Measurements from ENCODE around the gene EGFL7. TPM values are rescaled to one million over a fixed set of nuclear protein-coding genes. Genes with fewer than 3 reads are reported as not detected.

Gene EGFL7
- total and polyA plus RNA-seq, 10 of the 15 experiments (the other 5 are each of a cell fraction or from before 2014, with no cell fraction given), result 0.06 to 0.46 (median 0.19) TPM; not detected in 5

DNA sequence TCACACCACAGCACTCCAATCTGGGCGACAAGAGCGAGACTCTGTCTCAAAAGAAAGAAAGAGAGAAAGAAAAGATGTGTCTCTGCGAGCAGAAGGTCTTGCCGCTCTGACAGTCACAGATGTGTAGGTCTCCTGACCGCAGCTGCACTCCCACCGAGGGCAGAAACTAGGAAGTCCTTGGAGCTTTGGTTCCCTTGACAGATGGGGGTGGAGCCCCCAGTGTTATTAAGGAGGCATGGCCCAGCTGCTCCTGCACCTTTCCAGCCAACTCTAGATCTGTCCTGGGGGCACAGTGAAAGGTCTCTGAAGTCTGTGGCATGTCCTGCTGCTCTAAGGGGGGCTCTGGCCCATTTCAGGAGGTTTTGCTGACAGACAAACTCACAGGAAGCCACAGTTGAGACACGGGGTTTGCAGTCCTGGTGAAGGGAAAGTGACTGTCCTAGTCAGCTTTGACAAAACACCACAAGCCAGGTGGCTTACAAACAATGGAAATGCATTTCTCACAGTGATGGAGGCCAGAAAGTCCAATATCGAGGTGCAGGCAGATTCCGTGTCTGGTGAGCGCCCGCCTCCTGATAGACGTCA is 40.7 kb downstream of the EGFL7 start:
- Histone ChIP-seq H3K79me2 (ENCODE audit: control insufficient read depth, insufficient read depth, low read length) (no peaks in the 10 kb centered on the region), H3K27me3 (replicated peaks in 1 of 2; ENCODE audit: control insufficient read depth in 2 of 2, insufficient read depth in 2 of 2, low read length in 1 of 2) (no peaks in the 10 kb centered on the region; a peak in 2 of 4 replicates), H3K9me3 (replicated peaks; ENCODE audit: control insufficient read depth, insufficient read depth, low read length) (no peaks in the 10 kb centered on the region), H3K4me1 (ENCODE audit: control insufficient read depth, insufficient read depth, low read length) (peaks cover 20% of the 10 kb centered on the region), H3K27ac (ENCODE audit: control insufficient read depth, insufficient read depth) (no peak overlapping the region), H4K20me1 (ENCODE audit: control insufficient read depth, insufficient read depth) (no peaks in the 10 kb centered on the region), H3K36me3 (ENCODE audit: control insufficient read depth in 2 of 2, insufficient read depth in 2 of 2, low read length in 1 of 2) (no peaks in the 10 kb centered on the region), H3K4me3 (no peak overlapping the region), H3K4me2 (ENCODE audit: control insufficient read depth, insufficient read depth) (no peak overlapping the region), H3K9ac (ENCODE audit: control insufficient read depth, insufficient read depth, low read length) (no peak overlapping the region), H2AFZ (ENCODE audit: control insufficient read depth, low read depth, low read length) (no peak overlapping the region; the same call in 1 of the 2 replicates)
- DNase-seq (ENCODE audit: low read depth, low spot score), result no peak
- CTCF ChIA-PET, result interaction anchor here (0.8 to 3.5 kb wide), 3 partner anchors 17 to 38 kb away, joined by 3 to 16 read pairs (median 3); no protein-coding TSS in a partner anchor
- POLR2A ChIA-PET, result no interaction called here
- RAD21 ChIA-PET (ENCODE audit: unreplicated experiment), result no interaction called here
- in situ Hi-C loops (cut with MboI) (no loop called here), intact Hi-C loops (cut with micrococcal nuclease; ENCODE audit: unreplicated experiment) (no loop called here)
- no peak for ATAC-seq
- SMC1A ChIA-PET (ENCODE audit: uncharacterized antibody, unreplicated experiment), result interaction anchor here (1.0 kb wide), 1 partner anchor 23 kb away, joined by 4 read pairs; no protein-coding TSS in a partner anchor
- TF ChIP-seq CHD1 (IDR thresholded peaks at IDR 0.05; ENCODE audit: low read depth, low read length) (no peak), SREBF1 (IDR thresholded peaks at IDR 0.05; ENCODE audit: low read length) (no peak), SPI1 (IDR thresholded peaks at IDR 0.05; ENCODE audit: borderline replicate concordance, insufficient read depth, low read depth, low read length) (peak; percentile 6; the same call in 1 of the 2 replicates), ZSCAN29 (IDR thresholded peaks at IDR 0.05) (no peak), BCL11A (IDR thresholded peaks at IDR 0.05; ENCODE audit: low read depth, low read length) (no peak), RUNX3 (IDR thresholded peaks at IDR 0.05; ENCODE audit: low read length) (peak; percentile 51), DPF2 (IDR thresholded peaks at IDR 0.05) (no peak), JUNB (IDR thresholded peaks at IDR 0.05) (no peak), ZNF384 (IDR thresholded peaks at IDR 0.05; ENCODE audit: borderline replicate concordance, low read depth, low read length) (no peak), MTA3 (IDR thresholded peaks at IDR 0.05; ENCODE audit: borderline replicate concordance, low read length) (no peak), PAX8 (IDR thresholded peaks at IDR 0.05) (no peak), IKZF1 (conservative IDR thresholded peaks at IDR 0.05) (0 out of 2 replicates have a peak, but pooled peaks have one; percentile 30)
- TF ChIP-seq, protein P1, sequence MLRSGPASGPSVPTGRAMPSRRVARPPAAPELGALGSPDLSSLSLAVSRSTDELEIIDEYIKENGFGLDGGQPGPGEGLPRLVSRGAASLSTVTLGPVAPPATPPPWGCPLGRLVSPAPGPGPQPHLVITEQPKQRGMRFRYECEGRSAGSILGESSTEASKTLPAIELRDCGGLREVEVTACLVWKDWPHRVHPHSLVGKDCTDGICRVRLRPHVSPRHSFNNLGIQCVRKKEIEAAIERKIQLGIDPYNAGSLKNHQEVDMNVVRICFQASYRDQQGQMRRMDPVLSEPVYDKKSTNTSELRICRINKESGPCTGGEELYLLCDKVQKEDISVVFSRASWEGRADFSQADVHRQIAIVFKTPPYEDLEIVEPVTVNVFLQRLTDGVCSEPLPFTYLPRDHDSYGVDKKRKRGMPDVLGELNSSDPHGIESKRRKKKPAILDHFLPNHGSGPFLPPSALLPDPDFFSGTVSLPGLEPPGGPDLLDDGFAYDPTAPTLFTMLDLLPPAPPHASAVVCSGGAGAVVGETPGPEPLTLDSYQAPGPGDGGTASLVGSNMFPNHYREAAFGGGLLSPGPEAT (IDR thresholded peaks at IDR 0.05; ENCODE audit: low read depth), result no peak
- TF ChIP-seq, protein P2, sequence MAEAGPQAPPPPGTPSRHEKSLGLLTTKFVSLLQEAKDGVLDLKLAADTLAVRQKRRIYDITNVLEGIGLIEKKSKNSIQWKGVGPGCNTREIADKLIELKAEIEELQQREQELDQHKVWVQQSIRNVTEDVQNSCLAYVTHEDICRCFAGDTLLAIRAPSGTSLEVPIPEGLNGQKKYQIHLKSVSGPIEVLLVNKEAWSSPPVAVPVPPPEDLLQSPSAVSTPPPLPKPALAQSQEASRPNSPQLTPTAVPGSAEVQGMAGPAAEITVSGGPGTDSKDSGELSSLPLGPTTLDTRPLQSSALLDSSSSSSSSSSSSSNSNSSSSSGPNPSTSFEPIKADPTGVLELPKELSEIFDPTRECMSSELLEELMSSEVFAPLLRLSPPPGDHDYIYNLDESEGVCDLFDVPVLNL (IDR thresholded peaks at IDR 0.05; ENCODE audit: low read depth, low read length), result no peak
- WGBS (ENCODE audit: insufficient coverage, insufficient replicate concordance, low lambda C conversion rate, missing lambda C conversion rate), result 39% methylated on average over 12 of the region's 12 CpGs
- BruUV-seq (replicated peaks), result no TSS peak
- no peak for FAIRE-seq

All from GM12878 (cell line).